ENCODE results near the gene IDNK.
"Not testable (repeated sequence)": the region's sequence is repeated elsewhere in the genome, so short reads cannot be mapped to it uniquely, and the experiment has no call there.

The IDNK gene

DNA sequence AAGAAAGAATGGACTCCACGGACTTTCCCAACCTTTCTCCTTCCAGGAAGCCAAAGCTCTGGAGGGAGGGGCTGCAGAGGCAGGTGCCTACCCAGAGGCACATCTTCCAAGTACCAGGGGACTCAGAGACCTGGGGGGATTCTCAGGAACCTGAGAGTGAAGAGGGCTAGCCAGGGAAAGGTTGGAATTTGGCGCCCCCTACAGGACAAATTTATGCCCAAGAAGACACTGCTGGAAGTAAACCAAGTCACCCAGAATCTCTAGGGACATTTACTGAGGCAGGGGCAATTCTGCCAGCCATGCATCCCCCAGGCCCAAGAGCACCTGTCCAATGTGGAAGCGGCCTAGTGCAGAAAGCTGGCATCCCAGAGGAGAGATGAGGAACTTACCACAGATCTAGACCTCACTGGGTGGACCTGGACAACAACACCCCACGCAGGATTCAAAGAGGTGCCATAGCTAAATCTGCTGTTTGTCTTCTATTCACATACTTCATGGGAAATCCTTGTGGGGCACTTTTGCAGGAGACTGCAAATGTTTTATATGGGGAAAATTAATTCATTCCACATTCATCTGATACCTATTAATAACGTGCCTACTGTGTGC is 25.9 kb upstream of the IDNK start:
- DNase-seq (ENCODE audit: low read depth): no peak
- no peak overlapping the region for H3K4me3 ChIP-seq (ENCODE audit: control insufficient read depth, low read depth, low read length)
- TF ChIP-seq CTCF (IDR thresholded peaks at IDR 0.05; ENCODE audit: control insufficient read depth, insufficient read depth, low read depth, low read length, missing control alignments): peak; percentile 69

GRCh38 chr9:83598487-83598886 is 24.5 kb upstream of the IDNK start:
- DNase-seq (ENCODE audit: low read depth): peak; percentile 13
- H3K4me3 ChIP-seq (ENCODE audit: control insufficient read depth, low read depth, low read length): no peak overlapping the region
- no peak for TF ChIP-seq CTCF (IDR thresholded peaks at IDR 0.05; ENCODE audit: control insufficient read depth, insufficient read depth, low read depth, low read length, missing control alignments)

GRCh38 chr9:83599071-83599470 is 23.9 kb upstream of the IDNK start:
- TF ChIP-seq CTCF (IDR thresholded peaks at IDR 0.05; ENCODE audit: control insufficient read depth, insufficient read depth, low read depth, low read length, missing control alignments): no peak
- H3K4me3 ChIP-seq (ENCODE audit: control insufficient read depth, low read depth, low read length): no peak overlapping the region
- DNase-seq (ENCODE audit: low read depth): no peak

DNA sequence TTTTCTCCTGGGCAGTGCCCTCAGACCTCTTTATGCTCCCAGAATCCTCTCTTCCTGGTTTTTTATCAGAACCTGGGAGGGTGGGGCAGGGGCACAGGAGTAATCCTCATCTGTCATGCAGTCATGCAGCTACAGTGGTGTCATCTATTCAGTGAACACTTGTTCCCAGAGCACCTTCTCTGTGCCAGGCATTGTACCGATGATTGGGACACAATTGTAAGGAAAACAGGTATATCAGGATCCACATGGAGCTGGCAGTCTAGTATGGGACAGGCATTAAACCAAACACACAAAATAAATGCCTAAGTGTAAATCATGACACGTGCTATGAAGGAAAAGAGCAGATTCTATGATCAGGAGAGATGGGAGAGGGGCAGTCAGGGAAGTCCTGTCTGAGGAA is 21.5 kb upstream of the IDNK start:
- no peak for TF ChIP-seq CTCF (IDR thresholded peaks at IDR 0.05; ENCODE audit: control insufficient read depth, insufficient read depth, low read depth, low read length, missing control alignments)
- no peak overlapping the region for H3K4me3 ChIP-seq (ENCODE audit: control insufficient read depth, low read depth, low read length)
- no peak for DNase-seq (ENCODE audit: low read depth)

DNA sequence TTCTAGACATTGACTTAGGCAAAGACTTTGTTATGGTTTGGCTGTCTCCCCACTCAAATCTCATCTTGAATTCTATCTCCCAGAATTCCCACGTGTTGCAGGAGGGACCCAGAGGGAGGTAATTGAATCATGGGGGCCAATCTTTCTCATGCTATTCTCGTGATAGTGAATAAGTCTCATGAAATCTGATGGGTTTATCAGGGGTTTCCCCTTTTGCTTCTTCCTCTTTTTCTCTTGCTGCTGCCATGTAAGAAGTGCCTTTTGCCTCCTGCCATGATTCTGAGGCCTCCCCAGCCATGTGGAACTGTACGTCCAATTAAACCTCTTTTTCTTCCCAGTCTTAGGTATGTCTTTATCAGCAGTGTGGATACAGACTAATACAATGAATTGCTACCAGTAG is 15.3 kb upstream of the IDNK start:
- not testable (repeated sequence) for H3K4me3 ChIP-seq (ENCODE audit: control insufficient read depth, low read depth, low read length); DNase-seq (ENCODE audit: low read depth)

GRCh38 chr9:83613298-83613697 is 9.6 kb upstream of the IDNK start:
- DNase-seq (ENCODE audit: low read depth); H3K4me3 ChIP-seq (ENCODE audit: control insufficient read depth, low read depth, low read length): not testable (repeated sequence)

- no peak for DNase-seq (ENCODE audit: low read depth)
These were observed 5.6 kb upstream of the IDNK start for GRCh38 chr9:83617299-83617698.

More at GRCh38 chr9:83617299-83617698, 5.6 kb upstream of the IDNK start:
- no peak overlapping the region for H3K4me3 ChIP-seq (ENCODE audit: control insufficient read depth, low read depth, low read length)
- TF ChIP-seq CTCF (IDR thresholded peaks at IDR 0.05; ENCODE audit: control insufficient read depth, insufficient read depth, low read depth, low read length, missing control alignments): no peak

All from AG09309 (cell line).